OCI-LY7 (cell line): Measurements from ENCODE around the gene GAS7.

Experiments used
- CTCF ChIP-seq: fragments of 200-600 bp; sonication (generic); conservative IDR thresholded peaks from 2 replicates; pipeline ENCODE4 v1.5.1; 2014; ENCODE audit warnings: mild to moderate bottlenecking, antibody characterized with exemption, low read length, moderate library complexity, mixed read lengths
- EZH2phosphoT487 ChIP-seq: fragments of 200-600 bp; sonication (generic); IDR thresholded peaks from 2 replicates; pipeline ENCODE4 v1.6.1; 2018; ENCODE audit warnings: low read depth, borderline replicate concordance, mild to moderate bottlenecking, mixed run types, antibody characterized with exemption, low read length, moderate library complexity, mixed read lengths

- TF ChIP-seq CTCF (no peak), EZH2phosphoT487 (no peak)
Observed at GRCh38 chr17:9969301-9969935, 229.0 kb downstream of the GAS7 start.
